ENCODE data around the gene ENC1. TPM values are rescaled to one million over a fixed set of nuclear protein-coding genes. Genes with fewer than 3 reads are reported as not detected.

The ENC1 gene
- total RNA-seq, 1 experiment from 2014 or later = 30.0 TPM

GRCh38 chr5:74640954-74641734, 616 bp upstream of the ENC1 start:
- Histone ChIP-seq H3K27ac (ENCODE audit: low read depth, low read length) (peak overlapping the region; percentile 92), H3K4me1 (ENCODE audit: control insufficient read depth in 1 of 2, insufficient read depth in 2 of 2, low read length in 2 of 2) (peaks cover 45 to 54% of the 10 kb centered on the region in 2 experiments), H3K36me3 (ENCODE audit: control insufficient read depth in 1 of 2, insufficient read depth in 2 of 2, low read length in 2 of 2) (no peaks in the 10 kb centered on the region; a peak in 1 of 4 replicates), H2AFZ (ENCODE audit: low read depth, low read length, poor library complexity, severe bottlenecking) (peak overlapping the region; percentile 84), H3K79me2 (ENCODE audit: insufficient read depth, low read length) (peaks cover 35% of the 10 kb centered on the region), H3K27me3 (ENCODE audit: insufficient read depth, low read length) (no peaks in the 10 kb centered on the region), H3K9me3 (ENCODE audit: control insufficient read depth in 1 of 2, insufficient read depth in 1 of 2, low read depth in 1 of 2, low read length in 2 of 2) (no peaks in the 10 kb centered on the region), H3K9me2 (ENCODE audit: insufficient read depth) (no peaks in the 10 kb centered on the region), H3K9ac (ENCODE audit: low read length) (peak overlapping the region; percentile 69), H3K4me3 (replicated peaks in 1 of 2; ENCODE audit: low read depth in 1 of 2, low read length in 2 of 2) (peak overlapping the region; percentile 69 to 82), H3K4me2 (ENCODE audit: low read length) (peak overlapping the region; percentile 96), H4K20me1 (ENCODE audit: insufficient read depth) (peaks cover 5% of the 10 kb centered on the region; the same call in 1 of the 2 replicates)
- no peak for TF ChIP-seq POLR2A (IDR thresholded peaks at IDR 0.05; ENCODE audit: borderline replicate concordance, extremely low read depth, insufficient read depth, insufficient read length)
- TF ChIP-seq YY1 (IDR thresholded peaks at IDR 0.05; ENCODE audit: extremely low read depth, insufficient replicate concordance, low read depth, low read length) = no peak
- TF ChIP-seq CBX3 (IDR thresholded peaks at IDR 0.05; ENCODE audit: low read depth) = peak; percentile 44; the same call in 1 of the 2 replicates
- peak; percentile 68 for TF ChIP-seq MAX (IDR thresholded peaks at IDR 0.05)
- TF ChIP-seq RAD21 (IDR thresholded peaks at IDR 0.05; ENCODE audit: low read depth) = no peak
- TF ChIP-seq CEBPB (IDR thresholded peaks at IDR 0.05; ENCODE audit: low read depth) = no peak
- TF ChIP-seq POLR2AphosphoS5 (IDR thresholded peaks at IDR 0.05; ENCODE audit: low read depth, low read length) = peak; percentile 31; the same call in 1 of the 2 replicates
- peak; percentile 28 for TF ChIP-seq TCF7L2 (IDR thresholded peaks at IDR 0.05; ENCODE audit: borderline replicate concordance, extremely low read depth, insufficient read depth, insufficient read length)
- peak; percentile 48 for DNase-seq (ENCODE audit: low read depth, low spot score)
- POLR2A ChIA-PET = interaction anchor here (0.6 to 2.0 kb wide), 8 partner anchors 9 to 1017 kb away, joined by 3 to 9 read pairs (median 3); no protein-coding TSS in a partner anchor
- peak; percentile 55 for ATAC-seq
- intact Hi-C loops (cut with micrococcal nuclease) = loop anchor here (1.0 to 10.0 kb wide), 5 partner anchors 246 to 826 kb away; no protein-coding TSS in a partner anchor
- RAD21 ChIA-PET (ENCODE audit: low non-redundant PET in 1 of 2, low total read pairs in 2 of 2, uncharacterized antibody in 2 of 2, unreplicated experiment in 2 of 2) = interaction anchor here (0.8 to 1.0 kb wide), 2 partner anchors 10 to 15 kb away, joined by 3 read pairs; no protein-coding TSS in a partner anchor
- no TSS peak for BruUV-seq (replicated peaks)
- CTCF ChIA-PET = interaction anchor here (0.7 to 1.8 kb wide), 10 partner anchors 8 to 739 kb away, joined by 3 to 11 read pairs (median 3); no protein-coding TSS in a partner anchor

Data from HCT116 (cell line).